ENCODE results near the gene MARK3. TPM values are rescaled to one million over a fixed set of nuclear protein-coding genes. Genes with fewer than 3 reads are reported as not detected.

The MARK3 gene
- total and polyA plus RNA-seq, 10 of the 15 experiments (the other 5 are each of a cell fraction or from before 2014, with no cell fraction given) = 10.7 to 75.1 (median 41.4) TPM

GRCh38 chr14:103433916-103434563 lies 48.8 kb downstream of the MARK3 start:
- RAD21 ChIA-PET (ENCODE audit: unreplicated experiment) = no interaction called here
- peaks cover 2% of the 10 kb centered on the region; the same call in 1 of the 2 replicates for H3K4me1 ChIP-seq (ENCODE audit: control insufficient read depth, insufficient read depth, low read length)
- H3K4me2 ChIP-seq (ENCODE audit: control insufficient read depth, insufficient read depth) = no peak overlapping the region
- no TSS peak for BruUV-seq (replicated peaks)
- peaks cover 2 to 9% of the 10 kb centered on the region in 2 experiments for H3K36me3 ChIP-seq (ENCODE audit: control insufficient read depth in 2 of 2, insufficient read depth in 2 of 2, low read length in 1 of 2)
- H3K27ac ChIP-seq (ENCODE audit: control insufficient read depth, insufficient read depth) = no peak overlapping the region
- POLR2A ChIA-PET = no interaction called here
- peaks cover 4% of the 10 kb centered on the region; the same call in 1 of the 2 replicates for H4K20me1 ChIP-seq (ENCODE audit: control insufficient read depth, insufficient read depth)
- H3K9me3 ChIP-seq (replicated peaks; ENCODE audit: control insufficient read depth, insufficient read depth, low read length) = no peaks in the 10 kb centered on the region
- DNase-seq (ENCODE audit: low read depth, low spot score) = no peak
- peaks cover 13% of the 10 kb centered on the region for H3K79me2 ChIP-seq (ENCODE audit: control insufficient read depth, insufficient read depth, low read length)
- no peak overlapping the region for H3K4me3 ChIP-seq
- no peak overlapping the region for H3K9ac ChIP-seq (ENCODE audit: control insufficient read depth, insufficient read depth, low read length)
- H2AFZ ChIP-seq (ENCODE audit: control insufficient read depth, low read depth, low read length) = no peak overlapping the region
- 94% methylated on average over 10 of the region's 10 CpGs for WGBS (ENCODE audit: insufficient coverage, insufficient replicate concordance, low lambda C conversion rate, missing lambda C conversion rate)
- ATAC-seq = no peak
- no peak for FAIRE-seq
- intact Hi-C loops (cut with micrococcal nuclease; ENCODE audit: unreplicated experiment) = no loop called here
- SMC1A ChIA-PET (ENCODE audit: uncharacterized antibody, unreplicated experiment) = interaction anchor here (1.2 to 1.3 kb wide), 2 partner anchors 10 to 17 kb away, joined by 3 read pairs; no protein-coding TSS in a partner anchor
- CTCF ChIA-PET = interaction anchor here (1.0 kb wide), 2 partner anchors 22 to 40 kb away, joined by 3 to 4 read pairs; no protein-coding TSS in a partner anchor
- no peak for TF ChIP-seq ZBTB11 (CRISPR knock-in tag; IDR thresholded peaks at IDR 0.05)
- no peak for TF ChIP-seq E4F1 (IDR thresholded peaks at IDR 0.05; ENCODE audit: borderline replicate concordance, partially characterized antibody)
- TF ChIP-seq BHLHE40 (IDR thresholded peaks at IDR 0.05; ENCODE audit: borderline replicate concordance in 1 of 2, low read depth in 2 of 2, low read length in 1 of 2) = no peak
- TF ChIP-seq MYC (IDR thresholded peaks at IDR 0.05; ENCODE audit: insufficient read depth, insufficient read length, insufficient replicate concordance, low read length, severe bottlenecking) = no peak
- TF ChIP-seq PBX3 (IDR thresholded peaks at IDR 0.05; ENCODE audit: insufficient replicate concordance, low read depth, low read length) = no peak
- in situ Hi-C loops (cut with MboI) = no loop called here
- no peaks in the 10 kb centered on the region for H3K27me3 ChIP-seq (replicated peaks in 1 of 2; ENCODE audit: control insufficient read depth in 2 of 2, insufficient read depth in 2 of 2, low read length in 1 of 2)

All from GM12878 (cell line).